Fibroblast of the aortic adventitia (primary cell): ENCODE measurements around the gene TP53I11. TPM values are rescaled to one million over a fixed set of nuclear protein-coding genes. Genes with fewer than 3 reads are reported as not detected.
A peak's percentile ranks its signal among the peaks of the same experiment; 100 is the strongest.

ENCODE experiments used
- DNase-seq: peaks from one replicate; pipeline ENCODE4 v3.0.0-alpha.2; 2010; ENCODE audit warnings: low read depth
- H3K4me3 ChIP-seq: 2 replicates; pipeline ENCODE4 v1.5.1; 2011; ENCODE audit warnings: low read depth, mild to moderate bottlenecking, control low read depth, low read length, moderate library complexity
- total RNA-seq: library from RNA; depleted of rRNA; stranded (reverse); fragments of >200 nt; gene quantifications from 2 replicates; pipeline ENCODE4 v1.2.3, GENCODE V29; 2012; ENCODE audit warnings: low replicate concordance
- TF ChIP-seq, protein P1 (sequence below): IDR thresholded peaks from 2 replicates; pipeline ENCODE4 v1.5.1; 2011; ENCODE audit warnings: mild to moderate bottlenecking, low read length, control low read depth, inconsistent platforms; ENCODE audit not compliant: insufficient read depth

TP53I11 gene
- total RNA-seq, 1 donor = 23.1 TPM

DNA sequence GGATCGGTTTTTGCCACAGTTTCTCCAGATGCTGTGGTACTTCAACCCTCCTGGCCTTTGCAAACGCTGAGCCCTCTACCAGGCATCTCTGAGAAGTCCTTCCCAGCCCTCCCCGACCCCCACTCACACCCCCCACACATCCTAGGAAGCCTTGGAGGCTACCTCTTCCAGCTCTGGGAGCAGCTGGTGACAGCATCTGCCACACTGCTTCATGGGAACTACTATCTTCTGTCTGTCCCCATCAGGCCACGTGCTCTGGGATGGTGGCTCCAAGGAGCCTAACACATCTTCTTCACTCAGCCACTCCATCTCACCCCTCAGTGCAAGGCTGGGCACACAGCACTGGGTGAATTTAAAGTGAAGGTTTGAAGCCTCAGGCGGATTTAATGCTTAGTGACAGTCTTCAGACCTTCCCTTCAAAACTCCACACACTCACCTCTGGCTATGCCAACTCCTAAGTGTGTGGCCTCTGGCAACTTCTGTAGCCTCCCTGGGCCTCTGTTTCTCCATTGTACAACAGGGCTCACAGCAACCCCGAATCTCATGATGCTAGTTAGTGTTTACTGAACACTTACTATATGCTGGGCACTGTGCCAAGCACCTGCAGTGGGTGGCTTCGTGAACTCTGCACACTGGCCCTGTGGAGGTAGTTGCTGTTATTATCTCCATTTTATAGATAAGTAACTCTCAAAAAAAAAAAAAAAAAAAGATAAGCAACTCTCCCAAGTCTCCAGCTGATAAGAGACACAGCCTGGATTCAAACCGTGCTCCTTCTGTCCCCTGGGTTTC lies 7.3 kb upstream of the TP53I11 start:
- TF ChIP-seq, protein P1, sequence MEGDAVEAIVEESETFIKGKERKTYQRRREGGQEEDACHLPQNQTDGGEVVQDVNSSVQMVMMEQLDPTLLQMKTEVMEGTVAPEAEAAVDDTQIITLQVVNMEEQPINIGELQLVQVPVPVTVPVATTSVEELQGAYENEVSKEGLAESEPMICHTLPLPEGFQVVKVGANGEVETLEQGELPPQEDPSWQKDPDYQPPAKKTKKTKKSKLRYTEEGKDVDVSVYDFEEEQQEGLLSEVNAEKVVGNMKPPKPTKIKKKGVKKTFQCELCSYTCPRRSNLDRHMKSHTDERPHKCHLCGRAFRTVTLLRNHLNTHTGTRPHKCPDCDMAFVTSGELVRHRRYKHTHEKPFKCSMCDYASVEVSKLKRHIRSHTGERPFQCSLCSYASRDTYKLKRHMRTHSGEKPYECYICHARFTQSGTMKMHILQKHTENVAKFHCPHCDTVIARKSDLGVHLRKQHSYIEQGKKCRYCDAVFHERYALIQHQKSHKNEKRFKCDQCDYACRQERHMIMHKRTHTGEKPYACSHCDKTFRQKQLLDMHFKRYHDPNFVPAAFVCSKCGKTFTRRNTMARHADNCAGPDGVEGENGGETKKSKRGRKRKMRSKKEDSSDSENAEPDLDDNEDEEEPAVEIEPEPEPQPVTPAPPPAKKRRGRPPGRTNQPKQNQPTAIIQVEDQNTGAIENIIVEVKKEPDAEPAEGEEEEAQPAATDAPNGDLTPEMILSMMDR = no peak
- H3K4me3 ChIP-seq = no peak overlapping the region
- DNase-seq = no peak

DNA sequence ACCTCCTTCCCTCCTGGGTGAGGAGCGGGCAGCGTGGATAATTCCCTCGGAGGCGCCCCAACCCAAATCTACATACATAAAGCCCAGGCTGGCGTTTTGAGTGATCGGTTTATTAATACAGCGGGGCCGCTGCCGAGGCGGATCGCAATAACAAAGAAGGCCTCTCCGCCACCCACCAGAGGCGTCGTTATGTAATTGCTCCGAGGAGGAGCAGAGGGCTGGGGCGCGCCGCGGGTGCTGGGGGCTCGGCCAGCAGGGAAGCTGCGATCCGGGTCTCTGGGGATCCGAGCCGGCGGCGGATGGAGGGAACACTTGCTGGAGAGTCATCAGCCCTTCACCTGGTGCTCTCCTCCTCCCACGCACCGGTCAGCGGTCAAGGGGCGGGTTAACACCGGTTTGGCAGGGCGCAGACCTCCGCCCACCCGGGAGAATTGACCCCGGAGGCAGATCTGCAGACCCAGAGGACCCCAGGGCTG lies 6.4 kb upstream of the TP53I11 start:
- no peak overlapping the region for H3K4me3 ChIP-seq
- TF ChIP-seq, protein P1 = no peak
- DNase-seq = no peak

DNA sequence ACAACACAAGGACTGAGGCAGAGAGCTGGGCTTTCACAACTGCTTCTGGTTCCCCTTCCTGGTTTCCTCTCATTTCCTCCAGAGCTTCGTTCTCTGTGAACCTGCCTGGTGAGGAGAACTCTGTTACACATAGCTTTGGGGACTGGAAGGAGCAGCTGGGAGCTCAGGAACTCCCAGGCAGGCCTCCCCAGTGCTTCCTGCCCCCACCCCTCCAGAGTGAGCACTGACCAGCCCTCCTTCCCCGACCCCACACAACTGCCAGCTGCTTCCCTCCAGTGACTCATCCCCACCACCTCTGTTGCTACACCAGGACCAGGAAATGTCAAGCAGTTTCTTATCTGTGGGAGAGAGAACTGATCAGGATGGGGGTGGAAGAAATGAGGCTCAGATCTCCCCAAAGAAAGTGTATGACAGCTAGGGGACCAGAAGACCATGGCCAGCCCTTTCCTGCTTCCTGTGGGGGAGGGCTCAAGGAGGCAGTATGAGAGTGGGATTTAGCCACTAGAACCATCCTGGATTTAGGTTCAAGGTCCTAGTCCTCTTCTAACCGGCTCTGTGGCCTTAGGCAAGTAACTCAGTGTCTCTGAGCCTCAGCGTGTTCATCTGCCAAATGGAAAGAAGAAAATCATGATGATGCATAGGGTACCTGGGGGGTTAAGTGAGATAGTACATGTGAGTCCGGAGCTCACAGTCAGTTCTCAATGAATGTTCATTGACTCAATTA lies 4.5 kb upstream of the TP53I11 start:
- DNase-seq = peak; percentile 83
- H3K4me3 ChIP-seq = no peak overlapping the region

DNA sequence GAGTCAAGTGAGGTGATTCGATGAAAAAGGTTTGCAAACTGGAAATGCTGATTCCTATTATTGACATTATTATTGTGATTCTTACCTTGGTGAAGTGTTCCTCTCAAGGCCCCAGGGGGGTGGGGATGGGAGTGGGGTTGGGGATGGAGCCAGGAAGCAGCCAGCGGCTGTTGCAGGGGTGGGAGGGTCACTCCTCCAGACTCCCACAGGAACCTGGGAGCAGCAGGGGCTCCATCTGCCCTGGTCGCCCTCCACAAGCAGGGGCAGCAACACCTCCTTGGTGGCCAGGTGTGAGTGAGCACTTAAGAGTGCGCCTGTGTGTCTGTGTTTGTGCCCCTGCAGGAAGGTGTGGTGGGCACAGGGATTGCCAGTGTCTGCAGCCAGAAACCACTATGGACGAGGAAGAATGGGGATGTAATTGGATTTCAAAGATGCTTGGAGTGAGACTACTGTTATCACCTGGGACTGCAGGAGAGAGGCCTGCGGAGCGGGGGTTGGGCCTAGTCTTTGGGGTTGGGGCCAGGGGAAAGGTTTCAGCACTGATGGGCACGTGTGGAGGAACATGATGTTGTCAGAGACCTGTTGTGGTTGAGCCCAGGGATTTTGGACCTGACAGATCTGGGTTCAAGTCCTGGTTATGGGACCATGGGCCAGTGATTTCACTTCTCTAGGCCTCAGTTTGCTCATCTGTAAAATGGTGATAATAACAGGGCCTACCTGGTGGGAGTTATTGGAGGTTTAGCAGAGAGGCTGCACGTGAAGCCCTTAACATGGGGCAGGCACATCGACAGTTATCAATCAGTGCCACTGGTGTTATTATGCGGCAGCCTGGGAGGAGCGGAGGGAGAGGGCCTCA lies 3.6 kb upstream of the TP53I11 start:
- no peak overlapping the region for H3K4me3 ChIP-seq
- TF ChIP-seq, protein P1 = no peak
- DNase-seq = no peak

More for the DNA sequence above, 4.5 kb upstream of the TP53I11 start:
- TF ChIP-seq, protein P1 = no peak

DNA sequence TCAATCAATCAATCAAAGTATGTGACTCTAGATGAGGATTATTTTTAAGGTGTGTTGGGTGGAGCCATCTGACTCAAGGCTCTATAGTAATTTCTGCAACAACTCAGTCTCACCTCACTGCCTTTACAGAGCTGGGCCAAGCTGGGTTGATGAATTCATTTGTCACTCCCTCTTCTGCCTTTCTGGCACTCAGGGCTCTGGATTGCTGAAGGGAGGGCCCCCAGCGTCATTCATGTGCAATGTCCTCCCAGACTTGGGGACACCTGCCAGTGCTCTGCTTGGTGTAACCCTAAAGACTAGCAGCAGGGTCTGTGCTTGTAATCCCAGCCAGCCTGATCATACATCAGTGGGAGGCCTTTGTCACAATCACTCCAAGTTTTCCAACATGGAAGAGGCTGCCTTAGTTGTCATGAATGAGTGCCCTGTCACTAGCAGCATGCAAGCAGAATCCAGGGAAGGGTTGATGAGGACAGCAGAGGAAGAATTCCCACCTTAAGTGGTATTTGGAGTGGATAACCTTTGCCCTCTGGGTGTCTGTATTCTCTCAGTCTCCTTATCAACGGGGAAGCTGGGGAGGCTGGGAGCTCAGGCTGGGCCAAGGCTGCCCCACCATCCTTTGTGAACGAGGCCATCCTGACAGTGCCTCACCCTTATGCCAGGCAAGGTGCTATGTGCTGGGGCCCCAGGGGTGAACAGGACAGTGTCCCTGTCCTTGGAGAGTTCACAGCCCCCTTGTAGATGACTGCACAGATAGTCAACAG lies 2.0 kb upstream of the TP53I11 start:
- no peak for DNase-seq
- no peak overlapping the region for H3K4me3 ChIP-seq
- TF ChIP-seq, protein P1 = no peak

DNA sequence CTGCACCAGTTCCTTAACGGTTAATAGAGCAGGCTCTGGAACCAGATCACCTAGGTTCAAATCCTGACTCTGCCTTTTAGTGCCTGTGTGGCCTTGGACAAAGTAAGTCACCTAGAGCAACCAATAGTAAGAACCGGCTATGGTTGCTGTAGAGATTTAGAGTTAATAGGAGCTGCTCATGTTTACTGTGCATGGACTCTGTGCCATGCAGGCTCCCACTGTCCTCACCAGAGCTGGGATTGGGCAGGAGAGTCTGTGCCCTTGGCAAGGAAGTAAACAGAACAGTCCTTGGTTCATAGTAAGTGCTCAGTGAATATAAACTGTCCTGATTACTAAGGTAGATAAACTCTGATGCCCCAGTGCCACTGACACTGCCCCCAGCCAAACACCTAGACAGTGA lies 1.4 kb upstream of the TP53I11 start:
- H3K4me3 ChIP-seq = no peak overlapping the region
- DNase-seq = no peak
- TF ChIP-seq, protein P1 = no peak
